ENCODE measurements around the gene ADAMTS17.
"Not testable (repeated sequence)": the region's sequence is repeated elsewhere in the genome, so short reads cannot be mapped to it uniquely, and the experiment has no call there.

ADAMTS17 gene

DNA sequence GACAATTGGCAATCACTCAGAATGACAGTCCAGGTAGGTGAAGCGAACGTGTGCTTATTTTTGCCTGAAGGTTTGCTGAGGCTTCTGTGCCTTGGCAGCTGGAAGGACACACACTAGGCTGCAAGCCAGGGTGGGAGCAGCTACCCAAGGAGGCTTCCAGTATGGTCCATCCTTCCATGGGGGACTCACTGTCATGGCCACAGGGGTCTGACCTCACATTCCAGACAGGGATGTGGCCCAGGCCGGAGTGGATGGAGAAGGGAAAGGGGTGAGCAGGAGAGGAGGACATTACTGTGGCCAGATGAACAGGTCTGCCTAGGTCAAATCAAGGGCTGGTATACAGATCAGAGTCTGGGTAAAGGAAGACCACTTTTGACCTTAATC is 247.7 kb downstream of the ADAMTS17 start:
- no peak for DNase-seq (ENCODE audit: low read depth in 2 of 2, low spot score in 1 of 2)

- no peak for DNase-seq (ENCODE audit: low read depth in 2 of 2, low spot score in 1 of 2)
Observed at GRCh38 chr15:100093211-100094126, 248.3 kb downstream of the ADAMTS17 start.

DNA sequence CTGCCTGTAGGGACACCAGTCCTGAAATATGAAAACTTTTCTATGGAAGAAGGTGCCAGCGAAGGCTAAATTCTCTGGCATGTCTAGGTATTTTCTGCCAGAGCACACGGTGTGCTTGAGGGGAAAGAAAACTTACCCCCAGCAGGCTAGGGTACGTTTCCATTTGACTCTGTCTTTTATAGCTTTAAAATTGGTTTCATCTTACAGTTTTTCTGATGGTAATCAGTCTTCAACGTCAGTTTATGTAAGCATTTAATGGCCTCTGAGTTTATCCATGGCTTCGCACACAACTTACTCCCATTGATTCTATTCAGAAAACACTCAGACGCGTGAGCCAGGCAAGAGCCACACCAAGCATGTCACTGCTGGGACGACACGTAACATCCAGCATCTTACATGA is 249.7 kb downstream of the ADAMTS17 start:
- no peak for DNase-seq (ENCODE audit: low read depth in 2 of 2, low spot score in 1 of 2)

DNA sequence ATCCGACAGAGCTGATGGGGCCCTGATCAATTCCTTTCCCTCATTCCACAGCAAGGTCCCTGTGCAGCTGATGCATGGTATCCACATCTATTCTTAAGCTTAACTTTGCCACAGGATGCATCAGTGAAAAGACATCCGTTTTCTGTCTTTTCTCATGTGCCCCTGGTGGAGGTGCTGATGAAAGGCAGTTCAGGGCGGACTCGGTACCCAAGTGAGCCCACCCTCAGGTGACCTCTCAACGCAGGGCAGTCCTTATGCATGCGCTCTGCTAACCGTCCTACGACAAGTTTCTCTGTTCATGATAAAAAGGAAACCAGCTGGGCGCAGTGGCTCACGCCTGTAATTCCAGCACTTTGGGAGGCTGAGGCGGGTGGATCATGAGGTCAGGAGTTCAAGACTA is 251.4 kb downstream of the ADAMTS17 start:
- DNase-seq (ENCODE audit: low read depth in 2 of 2, low spot score in 1 of 2), result no peak

DNA sequence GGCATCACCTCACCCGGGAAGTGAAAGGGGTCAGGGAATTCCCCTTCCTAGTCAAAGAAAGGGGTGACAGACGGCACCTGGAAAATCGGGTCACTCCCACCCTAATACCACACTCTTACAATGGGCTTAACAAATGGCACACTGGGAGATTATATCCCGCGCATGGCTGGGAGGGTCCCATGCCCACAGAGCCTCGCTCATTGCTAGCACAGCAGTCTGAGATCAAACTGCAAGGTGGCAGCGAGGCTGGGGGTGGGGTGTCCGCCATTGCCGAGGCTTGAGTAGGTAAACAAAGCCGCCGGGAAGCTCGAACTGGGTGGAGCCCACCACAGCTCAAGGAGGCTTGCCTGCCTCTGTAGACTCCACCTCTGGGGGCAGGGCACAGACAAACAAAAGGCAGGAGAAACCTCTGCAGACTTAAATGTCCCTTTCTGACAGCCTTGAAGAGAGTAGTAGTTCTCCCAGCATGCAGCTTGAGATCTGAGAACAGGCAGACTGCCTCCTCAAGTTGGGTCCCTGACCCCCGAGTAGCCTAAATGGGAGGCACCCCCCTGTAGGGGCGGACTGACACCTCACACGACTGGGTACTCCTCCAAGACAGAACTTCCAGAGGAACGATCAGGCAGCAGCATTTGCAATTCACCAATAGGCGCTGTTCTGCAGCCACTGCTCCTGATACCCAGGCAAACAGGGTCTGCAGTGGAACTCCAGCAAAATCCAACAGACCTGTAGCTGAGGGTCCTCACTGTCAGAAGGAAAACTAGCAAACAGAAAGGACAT is 257.5 kb downstream of the ADAMTS17 start:
- DNase-seq (ENCODE audit: low read depth in 2 of 2, low spot score in 1 of 2), result not testable (repeated sequence)

DNA sequence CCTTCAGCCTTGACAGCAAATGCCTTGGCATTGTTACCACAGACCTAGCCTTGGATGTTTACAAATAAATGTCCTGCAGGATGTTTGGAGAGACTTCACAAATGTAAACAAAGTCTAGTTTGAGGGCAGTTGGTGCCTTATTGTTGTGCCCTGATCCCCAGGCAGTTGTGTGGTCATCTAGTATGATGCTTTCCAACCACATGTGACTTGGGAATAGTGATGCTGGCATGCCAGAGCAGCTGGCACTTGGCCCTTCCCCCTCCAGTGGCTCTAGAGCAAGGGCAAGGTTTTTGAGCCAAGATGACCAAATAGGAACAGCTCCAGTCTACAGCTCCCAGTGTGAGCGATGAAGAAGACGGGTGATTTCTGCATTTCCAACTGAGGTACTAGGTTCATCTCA is 258.2 kb downstream of the ADAMTS17 start:
- no peak for DNase-seq (ENCODE audit: low read depth in 2 of 2, low spot score in 1 of 2)

- DNase-seq (ENCODE audit: low read depth in 2 of 2, low spot score in 1 of 2), result no peak
Observed at GRCh38 chr15:100082761-100083402, 258.9 kb downstream of the ADAMTS17 start.

- no peak for DNase-seq (ENCODE audit: low read depth in 2 of 2, low spot score in 1 of 2)
Observed at GRCh38 chr15:100081454-100081853, 260.3 kb downstream of the ADAMTS17 start.

DNA sequence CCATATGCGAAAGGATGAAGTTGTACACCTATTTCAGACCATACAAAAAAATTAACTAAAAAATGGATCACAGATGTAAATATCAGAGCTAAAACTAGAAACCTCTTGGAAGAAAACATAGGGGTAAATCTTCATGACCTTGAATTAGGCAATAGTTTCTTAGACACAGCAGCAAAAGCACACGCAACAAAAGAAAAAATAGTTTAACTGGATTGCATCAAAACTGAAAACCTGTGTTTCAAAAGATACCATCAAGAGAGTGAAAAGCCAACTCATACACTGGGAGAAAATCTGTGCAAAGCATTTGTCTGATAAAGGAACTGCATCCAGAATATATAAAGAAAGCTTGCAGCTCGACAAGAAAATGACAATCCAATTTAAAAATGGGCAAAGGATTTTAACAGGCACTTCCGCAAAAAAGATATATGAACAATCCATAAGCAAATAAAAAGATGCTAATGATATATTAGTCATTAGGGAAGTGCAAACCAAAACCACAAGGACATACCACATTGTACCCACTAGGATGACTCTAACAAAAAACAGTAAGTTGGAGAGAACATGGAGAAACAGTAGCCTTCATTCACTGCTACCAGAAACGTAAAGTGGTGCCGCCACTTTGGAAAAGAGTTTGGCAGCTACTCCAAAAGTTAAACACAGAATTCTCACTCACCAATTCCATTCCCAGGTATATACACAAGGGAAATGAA is 263.1 kb downstream of the ADAMTS17 start:
- DNase-seq (ENCODE audit: low read depth in 2 of 2, low spot score in 1 of 2), result no peak

GRCh38 chr15:100075229-100075628 is 266.5 kb downstream of the ADAMTS17 start:
- DNase-seq (ENCODE audit: low read depth in 2 of 2, low spot score in 1 of 2), result no peak

DNA sequence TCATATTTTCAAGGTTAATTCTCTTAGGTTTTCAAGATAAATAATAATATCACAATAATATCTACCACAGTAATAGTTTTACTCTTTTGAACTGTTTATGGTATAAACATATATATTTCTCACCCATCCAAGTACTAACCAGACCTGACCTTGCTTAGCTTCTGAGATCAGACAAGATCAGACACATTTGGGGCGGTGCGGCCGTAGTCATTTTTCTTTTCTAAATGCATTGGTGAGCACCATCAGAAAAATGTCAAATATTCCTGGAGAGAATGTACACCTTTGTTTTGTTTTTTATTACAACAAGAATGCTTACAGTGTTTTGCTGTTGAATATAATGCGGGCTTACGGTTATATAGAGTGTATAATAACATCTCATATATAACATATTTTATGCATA is 267.8 kb downstream of the ADAMTS17 start:
- DNase-seq (ENCODE audit: low read depth in 2 of 2, low spot score in 1 of 2), result no peak

- DNase-seq (ENCODE audit: low read depth in 2 of 2, low spot score in 1 of 2), result not testable (repeated sequence)
Observed at GRCh38 chr15:100066521-100067280, 275.1 kb downstream of the ADAMTS17 start.

DNA sequence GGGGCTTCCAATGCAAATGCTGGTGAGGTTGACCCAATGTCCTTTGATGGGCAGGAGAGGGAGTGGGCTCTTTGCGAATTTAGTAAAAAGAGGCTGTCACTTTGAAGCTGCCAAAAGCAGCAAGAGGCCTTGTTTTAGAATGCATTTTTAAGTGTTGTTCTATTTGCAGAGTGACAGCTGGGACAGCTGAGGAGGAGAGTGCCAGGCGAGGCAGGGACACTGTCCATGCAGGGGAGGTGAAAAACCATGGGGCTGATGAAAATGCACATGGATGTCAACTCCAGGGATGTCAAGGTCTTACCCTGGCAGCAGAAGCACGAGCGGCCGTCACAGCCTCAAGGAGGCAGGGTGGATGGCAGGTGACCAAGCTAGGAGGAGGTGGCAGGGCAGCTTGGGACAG is 279.8 kb downstream of the ADAMTS17 start:
- DNase-seq (ENCODE audit: low read depth in 2 of 2, low spot score in 1 of 2), result no peak

DNA sequence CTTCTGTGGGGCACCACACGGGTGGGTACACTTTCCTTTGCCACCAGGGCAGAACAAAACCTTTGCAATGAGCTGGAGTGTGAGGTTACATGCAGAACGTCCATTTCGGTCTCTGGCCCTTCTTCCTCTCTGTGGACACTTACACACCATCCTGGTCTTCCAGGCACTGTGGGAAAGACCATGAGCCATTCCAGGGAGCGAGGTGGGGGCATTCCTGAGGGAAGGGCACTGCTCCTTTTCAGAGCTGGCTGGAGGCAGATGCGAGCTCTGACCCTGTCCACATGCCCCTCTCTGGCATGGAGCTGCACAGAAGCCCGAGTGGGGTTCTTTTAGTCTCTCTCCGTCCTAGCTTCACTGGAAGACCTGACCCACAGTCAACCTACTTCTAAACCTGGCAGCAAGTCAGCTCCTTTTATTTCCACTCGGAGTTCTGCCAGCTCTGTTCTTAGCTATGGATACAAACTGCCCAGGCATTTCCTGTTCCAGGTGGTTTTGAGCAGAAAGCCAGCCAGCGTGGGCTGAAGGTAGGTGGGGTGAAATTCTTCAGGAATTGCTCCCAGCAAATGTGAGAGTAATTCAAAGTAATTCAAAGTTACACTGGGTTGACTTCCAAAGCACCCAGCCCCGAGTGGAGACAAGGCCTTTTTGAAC is 281.4 kb downstream of the ADAMTS17 start:
- DNase-seq (ENCODE audit: low read depth in 2 of 2, low spot score in 1 of 2), result no peak

DNA sequence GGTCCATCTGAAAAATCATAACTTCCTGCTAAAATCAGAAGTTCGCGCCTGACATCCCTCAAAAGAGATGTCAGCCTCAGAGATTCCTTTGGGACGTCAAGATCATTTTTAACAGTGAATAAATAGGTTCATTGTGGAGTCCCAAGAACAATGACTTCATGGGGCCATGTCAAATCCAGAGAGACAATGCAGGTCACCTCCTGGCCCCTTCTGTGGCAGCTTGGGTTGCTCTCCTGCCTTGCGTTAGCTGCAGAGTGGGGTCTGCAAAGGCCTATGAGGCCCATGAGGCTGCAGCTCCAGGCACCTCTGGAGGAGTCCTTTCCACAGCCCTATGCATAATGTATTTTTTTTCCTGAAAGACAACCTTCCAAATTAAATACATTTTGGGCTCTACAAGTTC is 282.3 kb downstream of the ADAMTS17 start:
- DNase-seq (ENCODE audit: low read depth in 2 of 2, low spot score in 1 of 2), result no peak

DNA sequence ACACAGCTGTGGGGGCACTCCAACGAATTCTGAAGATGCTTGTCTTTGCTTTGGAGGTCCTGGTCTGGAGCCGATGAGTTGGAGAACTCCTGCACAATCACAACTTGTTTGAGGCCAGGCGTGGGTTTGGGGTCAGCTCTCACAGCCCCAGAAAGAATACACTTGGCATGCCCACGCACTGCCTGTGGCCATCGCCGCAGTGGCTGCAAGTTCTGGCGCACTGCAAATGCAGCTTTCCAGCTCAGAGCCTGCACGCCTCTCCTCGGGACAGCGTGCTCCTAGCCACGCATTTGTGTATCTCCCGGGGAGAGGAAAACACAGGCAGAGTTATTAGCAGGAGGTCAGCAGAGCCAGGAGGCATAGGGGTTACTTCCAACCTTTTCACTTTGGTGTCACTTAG is 282.7 kb downstream of the ADAMTS17 start:
- DNase-seq (ENCODE audit: low read depth in 2 of 2, low spot score in 1 of 2), result no peak

DNA sequence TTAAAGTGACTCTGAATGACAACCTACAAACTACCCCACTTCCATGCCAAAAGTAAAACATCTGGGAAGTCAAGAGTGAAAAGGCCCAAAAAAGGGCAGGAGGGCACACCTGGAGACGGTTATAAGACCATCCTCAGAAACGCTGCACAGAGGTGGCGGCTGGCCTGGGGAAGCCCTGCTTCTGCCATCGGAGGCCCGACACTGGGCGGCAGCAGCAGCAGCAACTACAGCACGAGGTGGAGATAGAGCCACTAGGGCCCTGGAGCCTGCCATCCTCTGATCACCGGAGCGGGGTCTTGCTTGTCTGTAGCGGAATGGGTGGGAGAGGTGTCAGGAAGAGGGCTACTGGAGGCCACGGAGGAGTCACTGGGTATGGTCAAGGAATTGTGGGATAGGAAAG is 283.3 kb downstream of the ADAMTS17 start:
- no peak for DNase-seq (ENCODE audit: low read depth in 2 of 2, low spot score in 1 of 2)

- DNase-seq (ENCODE audit: low read depth in 2 of 2, low spot score in 1 of 2), result no peak
Observed at GRCh38 chr15:100057281-100057680, 284.5 kb downstream of the ADAMTS17 start.

DNA sequence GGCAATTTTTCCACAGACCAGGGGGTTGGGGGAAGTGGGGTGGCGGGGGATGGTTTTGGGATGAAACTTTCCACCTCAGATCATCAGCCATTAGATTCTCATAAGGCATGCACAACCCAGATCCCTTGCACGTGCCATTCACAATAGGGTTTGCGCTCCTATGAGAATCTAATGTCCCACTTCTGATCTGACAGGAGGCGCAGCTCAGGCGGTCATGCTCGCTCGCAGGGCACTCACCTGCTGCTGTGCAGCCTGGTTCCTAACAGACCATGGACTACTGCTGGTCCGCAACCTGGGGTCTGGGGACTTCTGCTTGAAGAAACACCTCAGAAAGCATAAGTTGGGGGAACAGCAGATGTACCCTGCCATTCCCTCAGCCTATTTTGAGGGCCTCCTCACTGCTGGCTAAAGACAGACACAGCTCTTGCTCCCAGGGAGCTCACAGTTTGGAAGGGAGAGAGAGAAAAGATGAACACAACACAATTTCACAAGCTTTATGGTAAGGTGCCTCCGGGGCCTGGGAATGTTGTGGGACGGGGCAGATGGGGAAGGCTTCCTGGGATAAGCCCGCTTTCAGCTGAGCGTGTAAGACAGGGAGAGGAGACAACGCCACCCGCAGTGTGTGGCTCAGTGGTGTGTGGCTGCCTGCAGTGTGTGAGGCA is 285.2 kb downstream of the ADAMTS17 start:
- DNase-seq (ENCODE audit: low read depth in 2 of 2, low spot score in 1 of 2), result no peak
